Measurements from ENCODE around the gene SIDT1.

DNA sequence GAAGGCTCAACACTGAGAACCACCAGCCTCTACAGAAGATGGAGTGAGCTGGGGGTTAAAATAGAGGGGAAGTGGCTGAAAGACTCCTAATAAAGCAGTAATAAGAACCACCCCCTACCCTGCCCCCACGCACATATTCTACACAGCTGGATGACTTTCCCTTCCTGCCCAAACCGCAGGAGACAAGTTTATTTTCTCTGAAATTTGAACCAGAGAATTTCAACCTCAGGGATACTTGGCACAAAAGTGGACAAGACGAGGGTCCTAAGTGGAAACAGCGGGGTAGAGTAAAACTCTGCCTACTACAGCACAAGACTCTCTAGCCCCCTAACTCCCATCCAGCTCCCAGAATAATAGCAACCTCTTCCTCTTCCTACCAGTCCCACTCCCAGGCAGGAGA lies 135.7 kb downstream of the SIDT1 start:
- TF ChIP-seq, protein P1, sequence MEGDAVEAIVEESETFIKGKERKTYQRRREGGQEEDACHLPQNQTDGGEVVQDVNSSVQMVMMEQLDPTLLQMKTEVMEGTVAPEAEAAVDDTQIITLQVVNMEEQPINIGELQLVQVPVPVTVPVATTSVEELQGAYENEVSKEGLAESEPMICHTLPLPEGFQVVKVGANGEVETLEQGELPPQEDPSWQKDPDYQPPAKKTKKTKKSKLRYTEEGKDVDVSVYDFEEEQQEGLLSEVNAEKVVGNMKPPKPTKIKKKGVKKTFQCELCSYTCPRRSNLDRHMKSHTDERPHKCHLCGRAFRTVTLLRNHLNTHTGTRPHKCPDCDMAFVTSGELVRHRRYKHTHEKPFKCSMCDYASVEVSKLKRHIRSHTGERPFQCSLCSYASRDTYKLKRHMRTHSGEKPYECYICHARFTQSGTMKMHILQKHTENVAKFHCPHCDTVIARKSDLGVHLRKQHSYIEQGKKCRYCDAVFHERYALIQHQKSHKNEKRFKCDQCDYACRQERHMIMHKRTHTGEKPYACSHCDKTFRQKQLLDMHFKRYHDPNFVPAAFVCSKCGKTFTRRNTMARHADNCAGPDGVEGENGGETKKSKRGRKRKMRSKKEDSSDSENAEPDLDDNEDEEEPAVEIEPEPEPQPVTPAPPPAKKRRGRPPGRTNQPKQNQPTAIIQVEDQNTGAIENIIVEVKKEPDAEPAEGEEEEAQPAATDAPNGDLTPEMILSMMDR (IDR thresholded peaks at IDR 0.05; ENCODE audit: low read depth, low read length) = no peak
- no peak for TF ChIP-seq EZH2phosphoT487 (IDR thresholded peaks at IDR 0.05; ENCODE audit: low read depth)
